HG02571 (cell line): ENCODE data around the gene ELANE.

ENCODE experiments used
- ATAC-seq: cut with Tn5 transposase; IDR thresholded peaks from one replicate; pipeline ENCODE4 v1.9.1; 2021; ENCODE audit warnings: mild to moderate bottlenecking, moderate library complexity; ENCODE audit not compliant: unreplicated experiment

ELANE gene

DNA sequence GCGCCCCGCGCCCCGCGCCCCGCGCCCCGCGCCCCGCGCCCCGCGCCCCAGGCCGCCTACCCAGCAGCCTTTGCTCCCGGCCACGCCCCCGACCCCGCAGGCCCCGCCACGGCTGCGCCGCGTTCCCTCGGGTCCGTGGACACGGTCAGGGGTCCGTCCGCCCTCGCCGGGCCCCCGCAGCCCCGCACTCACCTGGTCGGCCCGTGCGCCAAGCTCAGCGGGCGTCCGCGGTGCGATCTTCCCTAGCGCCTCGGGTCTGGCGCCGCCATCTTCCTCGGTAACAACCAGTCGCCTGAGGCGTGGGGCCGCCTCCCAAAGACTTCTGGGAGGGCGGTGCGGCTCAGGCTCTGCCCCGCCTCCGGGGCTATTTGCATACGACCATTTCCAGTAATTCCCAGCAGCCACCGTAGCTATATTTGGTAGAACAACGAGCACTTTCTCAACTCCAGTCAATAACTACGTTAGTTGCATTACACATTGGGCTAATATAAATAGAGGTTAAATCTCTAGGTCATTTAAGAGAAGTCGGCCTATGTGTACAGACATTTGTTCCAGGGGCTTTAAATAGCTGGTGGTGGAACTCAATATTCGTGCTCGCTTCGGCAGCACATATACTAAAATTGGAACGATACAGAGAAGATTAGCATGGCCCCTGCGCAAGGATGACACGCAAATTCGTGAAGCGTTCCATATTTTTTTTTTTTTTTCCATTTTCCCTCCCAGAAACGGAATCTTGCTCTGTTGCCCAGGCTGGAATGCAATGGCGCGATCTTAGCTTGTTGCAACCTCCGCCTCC is 41.0 kb downstream of the ELANE start, which contains the start of the genes MED16 and RNU6-9:
TSS of gene MED16 (minus strand) at position 294 of the 796 bp plus-strand sequence. CDS start 2,056 bp downstream, outside the sequence.
TSS of gene RNU6-9 (plus strand) at position 591 of the 796 bp plus-strand sequence.
- ATAC-seq, result peak; percentile 78

DNA sequence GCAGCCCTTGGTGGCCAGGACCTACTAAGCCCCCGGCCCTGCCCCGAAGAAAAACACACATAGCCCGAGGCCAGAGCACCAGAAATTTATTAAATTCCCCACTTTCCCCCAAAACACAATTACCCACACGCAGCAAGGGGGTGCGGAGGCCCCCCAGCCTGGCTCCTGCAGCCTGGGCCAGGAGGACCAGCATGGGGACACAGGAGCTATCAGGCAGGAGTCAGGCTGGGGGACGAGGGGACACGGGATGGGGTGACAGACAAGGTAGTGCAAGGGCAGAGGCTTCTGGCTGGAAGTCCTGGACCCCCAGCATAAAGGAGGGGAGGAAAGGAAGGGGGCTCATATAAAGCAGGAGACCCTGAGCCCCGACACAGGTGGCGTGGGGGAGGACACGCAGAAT is 44.3 kb downstream of the ELANE start:
- ATAC-seq, result no peak

DNA sequence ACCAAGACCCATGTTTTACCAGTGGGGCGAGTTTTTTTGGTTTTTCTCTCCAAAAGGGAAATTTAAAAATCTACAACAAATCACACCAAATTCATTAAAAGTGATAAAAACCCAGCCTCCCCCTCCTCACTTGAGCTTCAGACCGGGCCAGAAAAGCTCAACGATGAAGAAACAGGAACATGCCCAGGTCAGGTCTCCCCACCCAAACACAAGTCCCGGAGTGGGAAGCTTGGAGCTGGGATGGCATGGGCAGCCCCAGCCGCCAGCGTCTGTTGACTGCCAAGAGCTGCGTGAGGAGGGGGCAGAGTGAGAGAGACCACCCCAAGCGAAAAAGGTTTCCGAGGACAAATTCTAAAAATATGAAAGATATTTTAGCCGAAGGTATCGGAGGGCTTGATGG is 44.9 kb downstream of the ELANE start:
- ATAC-seq, result no peak

DNA sequence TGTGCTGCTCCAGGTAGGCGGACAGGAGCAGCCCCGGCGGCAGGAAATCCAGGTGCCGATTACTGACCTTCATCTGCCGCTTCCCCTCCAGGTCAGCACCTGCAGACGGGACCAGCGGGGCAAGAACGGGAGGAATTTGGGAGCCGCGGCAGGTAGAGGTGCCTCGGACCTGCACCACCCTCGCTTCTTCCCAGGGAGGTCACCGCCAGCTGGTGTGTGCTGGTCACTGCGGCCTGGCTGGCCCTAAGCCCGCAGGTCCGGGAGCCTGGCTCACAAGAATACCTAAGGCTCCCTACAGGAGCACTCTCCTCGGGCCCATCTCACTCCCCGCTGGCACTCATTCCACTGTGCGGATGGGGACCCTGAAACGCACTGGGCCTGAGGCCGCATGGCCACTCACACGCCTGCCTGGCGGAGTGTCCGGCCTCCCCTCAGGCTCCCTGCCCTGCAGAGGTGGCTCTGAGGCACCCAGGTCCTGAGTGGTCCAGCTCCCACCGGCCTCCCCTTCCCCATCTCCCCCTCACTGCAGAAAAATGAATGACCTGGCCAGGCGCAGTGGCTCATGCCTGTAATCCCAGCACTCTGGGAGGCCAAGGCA is 45.4 kb downstream of the ELANE start:
- no peak for ATAC-seq

DNA sequence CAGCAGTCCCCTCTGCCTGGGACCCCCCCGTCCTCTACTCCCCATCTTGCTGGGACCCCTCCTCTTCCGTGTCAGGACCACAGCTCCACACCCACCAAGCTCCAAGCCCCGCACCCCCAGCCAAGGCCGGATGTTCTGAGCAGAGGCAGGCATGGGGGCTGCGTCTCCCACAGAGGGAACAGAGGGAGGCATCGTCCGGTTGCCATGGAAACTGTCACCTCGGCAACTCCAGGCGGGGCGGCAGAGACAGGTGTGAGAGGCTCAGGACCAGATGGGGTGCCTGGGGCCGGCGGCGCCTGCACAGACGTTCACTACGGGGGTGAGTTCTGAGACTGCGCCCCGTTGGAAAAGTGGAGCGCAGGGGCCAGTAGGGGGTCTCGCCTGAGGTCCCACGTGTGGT is 46.6 kb downstream of the ELANE start:
- no peak for ATAC-seq

DNA sequence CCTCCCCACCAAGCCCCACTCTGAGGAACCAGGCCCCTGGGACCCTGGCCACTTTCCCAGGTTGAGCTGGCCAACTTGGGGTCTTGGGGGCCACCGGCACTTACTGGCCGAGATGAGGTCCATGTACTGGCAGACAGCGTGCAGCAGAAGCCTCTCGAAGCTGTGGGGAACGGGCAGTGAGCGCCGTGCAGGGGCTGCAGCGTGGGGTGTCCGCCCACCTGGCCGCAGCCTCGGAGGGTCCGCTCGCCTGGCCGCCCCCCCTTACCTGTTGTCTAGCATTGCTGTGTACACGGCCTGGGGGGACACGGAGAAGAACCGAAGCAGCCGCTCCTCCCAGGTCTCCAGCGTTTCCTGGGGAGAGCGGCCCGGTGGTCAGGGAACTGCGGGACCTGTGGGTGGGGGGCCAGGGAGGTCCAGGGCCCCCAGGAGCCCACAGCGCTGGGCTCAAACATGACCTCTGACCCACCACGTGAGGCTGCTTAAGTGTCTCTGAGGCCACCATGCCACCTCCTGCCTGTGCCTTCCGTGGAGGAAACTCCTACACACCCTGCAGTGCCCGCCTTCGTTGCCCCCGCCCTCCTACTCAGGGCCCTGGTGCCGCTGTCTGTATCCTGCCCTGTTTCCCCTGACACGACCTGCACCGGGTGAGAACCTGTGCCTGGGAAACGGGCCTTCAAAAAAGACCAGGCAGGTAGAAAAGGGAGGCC is 47.4 kb downstream of the ELANE start:
- ATAC-seq, result no peak

DNA sequence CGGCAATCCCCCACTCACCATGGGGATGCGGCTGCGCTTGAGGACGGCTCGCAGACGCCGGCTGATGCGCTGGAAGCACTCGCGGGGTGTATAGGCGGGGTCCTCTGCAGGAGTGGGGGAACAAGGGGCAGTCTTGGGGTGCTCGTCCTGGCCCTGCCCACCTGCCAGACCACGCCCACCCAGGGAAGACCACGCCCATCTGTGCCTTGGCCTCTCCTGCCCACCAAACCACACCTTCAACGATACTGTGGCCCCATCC is 47.9 kb downstream of the ELANE start:
- no peak for ATAC-seq

DNA sequence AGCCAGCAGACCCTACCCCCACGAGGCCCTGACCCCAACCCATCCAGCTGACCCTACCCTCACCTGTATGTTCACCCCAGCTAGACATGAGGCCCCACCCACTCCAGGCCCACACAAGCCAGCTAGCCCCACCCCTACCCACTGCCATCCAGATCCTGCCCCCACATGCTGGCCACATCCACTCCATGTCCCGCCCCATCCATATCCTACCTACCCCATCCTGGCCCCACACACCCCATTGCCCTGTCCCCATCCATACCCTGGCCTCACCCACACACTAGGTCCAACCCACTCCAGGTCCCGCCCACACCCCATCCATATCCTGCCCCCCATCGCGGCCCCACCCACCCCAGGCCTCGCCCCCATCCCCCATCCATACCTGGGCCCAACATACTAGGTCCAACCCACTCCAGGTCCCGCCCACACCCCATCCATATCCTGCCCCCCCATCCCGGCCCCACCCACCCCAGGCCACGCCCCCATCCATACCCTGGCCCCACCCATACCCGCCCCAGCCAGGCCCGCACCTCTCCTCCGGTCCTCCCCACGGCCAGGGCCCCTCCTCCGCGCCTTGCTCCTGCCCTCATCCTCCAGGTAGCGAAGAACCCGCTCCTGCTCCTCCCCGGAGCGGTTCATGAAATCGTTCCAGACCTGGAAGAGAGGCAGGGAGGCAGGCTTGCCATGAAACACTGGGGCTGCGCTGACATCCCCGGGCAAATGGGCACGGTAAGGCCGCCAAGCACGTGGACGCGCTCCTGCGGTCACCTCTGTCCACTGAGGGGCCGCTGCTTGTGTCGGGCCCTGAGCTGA is 48.4 kb downstream of the ELANE start:
- ATAC-seq, result no peak

DNA sequence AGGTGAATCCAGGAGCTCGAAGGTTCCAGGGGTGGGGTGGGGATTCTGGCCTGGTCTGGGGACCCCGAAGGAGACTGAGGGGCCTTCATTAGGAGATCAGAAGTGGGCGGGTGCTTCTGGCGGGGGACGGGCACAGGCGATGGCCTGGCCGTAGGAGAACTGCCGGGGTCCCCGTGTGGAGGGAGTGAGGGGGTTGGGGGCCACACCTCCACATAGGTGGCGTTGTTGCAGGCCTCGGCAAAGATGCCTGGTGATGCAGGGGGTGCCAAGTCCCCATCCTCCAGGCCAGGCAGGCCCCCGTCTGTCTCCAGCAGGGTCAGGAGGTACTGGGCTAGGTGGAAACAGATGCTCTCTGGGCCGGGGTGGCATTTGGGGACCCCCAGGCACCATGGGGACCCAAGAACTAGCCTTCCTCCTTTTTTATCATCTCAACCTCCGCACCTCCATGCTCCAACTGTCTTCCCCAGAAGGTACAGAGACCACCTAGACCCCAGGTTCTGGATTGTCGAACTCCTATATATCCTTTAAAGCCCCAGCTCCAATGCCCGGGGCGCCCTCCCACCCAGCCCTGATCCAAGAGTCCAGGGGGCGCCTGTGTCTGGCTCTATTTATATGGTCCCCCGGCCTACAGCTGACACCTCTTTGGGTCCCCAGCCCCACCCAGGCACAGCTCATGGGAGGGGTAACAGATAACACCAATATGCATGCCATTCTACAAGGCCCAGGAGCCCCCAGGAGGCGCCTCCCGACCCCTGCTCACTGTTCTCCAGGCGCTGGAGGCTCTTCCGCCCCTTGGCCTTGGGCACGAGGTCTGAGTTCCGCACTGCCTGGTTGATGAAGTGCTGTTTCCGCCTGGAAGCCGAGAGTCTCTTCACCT is 49.4 kb downstream of the ELANE start:
- no peak for ATAC-seq

DNA sequence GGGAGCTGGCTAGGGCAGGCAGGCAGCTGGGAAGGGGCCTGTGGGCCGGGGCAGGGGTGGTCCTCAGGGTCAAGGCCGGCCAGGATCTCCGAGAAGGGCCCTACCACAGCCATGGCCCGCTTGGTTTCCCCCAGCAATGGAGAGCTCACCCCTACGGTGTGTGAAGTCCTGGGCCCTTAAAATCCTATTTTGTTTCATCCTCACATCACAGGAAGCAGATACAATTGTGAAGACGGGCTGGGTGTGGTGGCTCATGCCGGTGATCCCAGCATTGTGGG is 49.9 kb downstream of the ELANE start:
- ATAC-seq, result no peak

DNA sequence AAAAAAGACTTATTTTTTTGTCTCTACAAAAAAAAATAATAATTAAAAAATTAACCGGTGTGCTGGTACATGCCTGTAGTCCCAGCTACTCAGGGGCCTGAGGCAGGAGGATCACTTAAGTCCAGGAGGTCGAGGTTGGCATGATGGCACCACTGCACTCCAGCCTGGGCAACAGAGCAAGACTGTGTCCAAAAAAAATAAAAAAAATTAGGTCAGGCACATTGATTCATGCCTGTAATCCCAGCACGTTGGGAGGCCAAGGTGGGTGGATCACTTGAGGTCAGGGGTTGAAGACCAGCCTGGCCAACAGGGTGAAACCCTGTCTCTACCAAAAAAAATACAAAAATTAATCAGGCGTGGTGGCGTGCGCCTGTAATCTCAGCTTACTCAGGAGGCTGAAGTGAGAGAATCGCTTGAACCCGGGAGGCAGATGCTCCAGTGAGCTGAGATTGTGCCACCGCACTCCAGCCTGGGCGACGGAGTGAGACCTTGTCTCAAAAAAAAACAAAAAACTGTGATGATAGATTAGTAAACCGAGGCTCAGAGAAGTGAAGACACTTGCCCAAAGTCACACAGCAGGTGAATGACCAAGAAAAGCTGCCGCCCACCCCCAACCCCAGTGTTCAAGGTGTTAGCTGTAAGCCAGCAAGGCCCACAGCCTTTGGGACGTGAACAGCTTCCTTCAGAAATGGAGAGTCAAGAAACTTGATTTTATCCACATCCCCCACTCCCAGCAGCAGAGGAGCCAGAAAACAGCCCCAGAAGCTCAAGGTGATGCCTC is 50.5 kb downstream of the ELANE start:
- ATAC-seq, result no peak

DNA sequence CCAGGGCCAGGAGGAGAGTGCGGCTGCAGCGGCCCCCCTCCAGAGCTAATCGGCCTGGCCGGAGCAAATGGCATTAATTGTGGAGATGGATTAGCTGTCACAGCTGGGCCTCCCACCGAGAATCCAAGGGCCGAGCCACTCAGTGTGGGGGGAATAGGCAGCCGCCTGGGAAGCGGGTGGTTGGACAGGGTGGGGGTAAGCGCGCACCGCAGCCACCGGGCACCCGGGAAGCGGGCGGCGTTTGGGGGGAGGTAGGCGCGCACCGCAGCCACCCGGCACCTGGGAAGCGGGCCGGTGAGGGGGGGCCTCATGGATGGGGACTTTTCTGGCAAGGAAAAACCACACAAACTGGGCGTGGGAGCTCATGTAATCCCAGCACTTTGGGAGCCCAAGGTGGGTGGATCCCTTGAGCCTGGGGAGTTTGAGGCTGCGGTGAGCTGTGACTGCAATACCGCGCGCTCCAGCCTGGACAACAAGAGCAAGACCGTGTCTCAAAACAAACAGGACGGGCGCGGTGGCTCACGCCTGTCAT is 51.2 kb downstream of the ELANE start:
- no peak for ATAC-seq

DNA sequence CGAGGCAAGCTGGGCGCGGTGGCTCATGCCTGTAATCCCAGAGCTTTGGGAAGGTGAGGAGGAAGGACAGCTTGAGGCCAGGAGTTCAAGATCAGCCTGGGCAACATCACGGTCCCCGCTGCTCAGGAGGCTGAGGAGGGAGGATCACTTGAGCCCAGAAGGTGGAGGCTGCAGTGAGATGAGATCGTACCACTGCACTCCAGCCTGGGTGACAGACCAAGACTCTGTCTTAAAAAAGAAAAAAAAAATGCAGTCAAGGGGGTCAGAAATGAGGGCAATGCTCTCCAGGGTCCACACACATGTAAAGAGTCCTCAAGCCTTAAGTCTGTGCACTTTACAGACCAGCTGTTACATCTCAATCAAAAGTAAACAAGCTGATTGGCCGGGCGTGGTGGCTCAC is 52.4 kb downstream of the ELANE start:
- ATAC-seq, result no peak
